Common myeloid progenitor, CD34-positive (primary cell): Measurements from ENCODE around the gene ELK4.

Source experiments
- CTCF ChIA-PET: fragments of 350-600 bp; sonication (Branson Sonifier 250); formaldehyde crosslinking; loops from one replicate; lab custom pipeline; 2021; ENCODE audit warnings: antibody characterized with exemption; lab: Charles Lee
- POLR2A ChIA-PET: fragments of 350-600 bp; sonication (Branson Sonifier 250); formaldehyde crosslinking; loops from one replicate; lab custom pipeline; 2021; ENCODE audit warnings: antibody characterized with exemption; lab: Charles Lee
- DNase-seq, 3 donors: peaks; one replicate each; pipeline versions ENCODE4 v3.0.0 to v3.0.0-alpha.2; 2013
- H3K27ac ChIP-seq, 2 experiments: 1 replicate in 1 of 2; 2 replicates in 1 of 2; pipeline ENCODE4 v1.7.0; 2013; ENCODE audit warnings: inconsistent platforms in 2 of 2, low read length in 2 of 2, mild to moderate bottlenecking in 2 of 2, low read depth in 1 of 2, moderate library complexity in 1 of 2; ENCODE audit not compliant: severe bottlenecking in 2 of 2, insufficient read depth in 1 of 2, poor library complexity in 1 of 2
- H3K27me3 ChIP-seq, 5 experiments: replicated peaks in 2 of 5; 1 replicate in 3 of 5; 2 replicates in 2 of 5; pipeline versions ENCODE4 v1.6.1 to v1.7.0; 2013; ENCODE audit warnings: low read length in 4 of 5, mild to moderate bottlenecking in 2 of 5, moderate library complexity in 2 of 5, inconsistent platforms in 1 of 5; ENCODE audit not compliant: insufficient read depth in 5 of 5, control insufficient read depth in 4 of 5
- H3K36me3 ChIP-seq, 4 experiments: 1 replicate in 2 of 4; 2 replicates in 2 of 4; pipeline versions ENCODE4 v1.6.1 to v1.7.0; 2013; ENCODE audit warnings: low read length in 3 of 4, control low read depth in 1 of 4, mild to moderate bottlenecking in 1 of 4; ENCODE audit not compliant: control insufficient read depth in 4 of 4, insufficient read depth in 4 of 4
- H3K4me1 ChIP-seq, 4 experiments: 1 replicate in 3 of 4; 2 replicates in 1 of 4; pipeline versions ENCODE4 v1.6.1 to v1.7.1; 2013; ENCODE audit warnings: low read length in 3 of 4, mild to moderate bottlenecking in 3 of 4, control low read depth in 1 of 4, inconsistent platforms in 1 of 4, moderate library complexity in 1 of 4; ENCODE audit not compliant: control insufficient read depth in 4 of 4, insufficient read depth in 4 of 4; ENCODE audit errors: control extremely low read depth in 1 of 4
- H3K4me3 ChIP-seq, 7 experiments: 1 replicate in 4 of 7; 2 replicates in 3 of 7; pipeline versions ENCODE4 v1.5.1 to v1.7.0; 2013; ENCODE audit warnings: mild to moderate bottlenecking in 7 of 7, low read length in 6 of 7, moderate library complexity in 6 of 7, inconsistent platforms in 2 of 7, low read depth in 2 of 7, control low read depth in 1 of 7; ENCODE audit not compliant: insufficient read depth in 4 of 7, control insufficient read depth in 1 of 7; ENCODE audit errors: extremely low read depth in 1 of 7
- H3K9me3 ChIP-seq, 5 experiments: 1 replicate in 4 of 5; 2 replicates in 1 of 5; pipeline versions ENCODE4 v1.6.1 to v1.7.1; 2013; ENCODE audit warnings: low read length in 4 of 5, mild to moderate bottlenecking in 2 of 5, inconsistent platforms in 1 of 5, low read depth in 1 of 5, moderate library complexity in 1 of 5; ENCODE audit not compliant: control insufficient read depth in 4 of 5, insufficient read depth in 2 of 5; ENCODE audit errors: control extremely low read depth in 1 of 5
- WGBS: methylation state at CpG from one replicate; pipeline ENCODE4 v1.1.5; 2013; ENCODE audit not compliant: insufficient coverage; 5-methylcytosine and 5-hydroxymethylcytosine counted together

ELK4 gene

DNA sequence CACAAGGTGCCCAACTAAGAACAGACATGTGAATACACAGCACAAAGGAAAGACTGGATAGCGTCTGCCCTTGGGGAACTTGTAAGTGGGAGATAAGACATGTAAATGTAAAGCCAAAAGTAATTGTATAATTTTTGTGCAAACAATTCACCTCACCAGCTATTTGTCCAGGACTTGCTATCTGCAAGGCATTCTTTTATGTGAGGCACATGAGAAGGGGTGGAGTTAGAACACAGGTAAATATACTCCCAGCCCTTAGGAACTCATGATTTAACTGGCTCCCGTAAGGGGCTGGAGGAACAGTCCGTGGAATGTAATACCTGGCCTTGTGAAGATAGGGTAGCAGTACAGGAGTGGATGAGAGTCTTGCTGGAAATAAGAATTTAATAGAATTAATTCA is 66.0 kb downstream of the ELK4 start:
- ChIA-PET POLR2A (no interaction called here), CTCF (no interaction called here)
- DNase-seq = no peak
- Histone ChIP-seq H3K9me3 (peaks cover 0 to 14% (median 4%) of the 10 kb centered on the region in 5 experiments), H3K4me1 (peaks cover 0 to 9% (median 4%) of the 10 kb centered on the region in 4 experiments), H3K4me3 (no peak overlapping the region), H3K27ac (no peak overlapping the region), H3K36me3 (no peaks in the 10 kb centered on the region), H3K27me3 (peaks cover 2 to 58% (median 33%) of the 10 kb centered on the region in 5 experiments)
- WGBS = 94% methylated on average over 2 of the region's 3 CpGs

DNA sequence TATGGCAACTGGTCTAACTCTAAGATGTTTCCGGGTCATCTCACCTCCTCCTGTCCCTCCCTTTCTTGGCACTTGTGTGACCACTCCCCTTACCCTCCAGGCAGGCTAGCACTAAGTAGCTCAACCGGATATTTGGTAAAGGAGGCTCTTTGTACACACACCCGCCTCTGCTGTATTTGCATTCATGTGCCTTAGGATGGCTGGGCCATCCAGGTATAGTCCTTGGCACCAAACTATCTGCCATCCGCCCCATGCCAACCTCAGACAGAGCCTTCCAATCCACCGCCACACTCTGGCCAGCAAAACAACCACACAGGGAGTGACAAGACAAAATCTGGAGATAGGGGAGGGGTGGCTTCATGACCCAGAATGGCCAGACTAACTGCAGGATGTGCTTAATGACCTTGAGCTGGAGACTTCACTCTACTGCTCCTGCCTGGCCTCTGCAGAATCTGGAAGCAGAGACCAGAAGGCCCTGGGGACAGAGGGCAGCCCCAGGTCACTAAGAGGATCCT is 67.8 kb downstream of the ELK4 start:
- DNase-seq = no peak
- WGBS = 83% methylated on average over 3 of the region's 5 CpGs
- Histone ChIP-seq H3K36me3 (no peaks in the 10 kb centered on the region), H3K27me3 (peaks cover 2 to 42% (median 24%) of the 10 kb centered on the region in 5 experiments), H3K27ac (no peak overlapping the region), H3K4me3 (no peak overlapping the region), H3K4me1 (peaks cover 0 to 7% (median 3%) of the 10 kb centered on the region in 4 experiments), H3K9me3 (peaks cover 0 to 14% (median 4%) of the 10 kb centered on the region in 5 experiments)
- POLR2A ChIA-PET = interaction anchor here (1.1 kb wide), 1 partner anchor 10 kb away, joined by 3 read pairs; no protein-coding TSS in a partner anchor
- CTCF ChIA-PET = interaction anchor here (1.1 to 2.0 kb wide), 2 partner anchors 34 to 94 kb away, joined by 3 to 4 read pairs; no protein-coding TSS in a partner anchor

DNA sequence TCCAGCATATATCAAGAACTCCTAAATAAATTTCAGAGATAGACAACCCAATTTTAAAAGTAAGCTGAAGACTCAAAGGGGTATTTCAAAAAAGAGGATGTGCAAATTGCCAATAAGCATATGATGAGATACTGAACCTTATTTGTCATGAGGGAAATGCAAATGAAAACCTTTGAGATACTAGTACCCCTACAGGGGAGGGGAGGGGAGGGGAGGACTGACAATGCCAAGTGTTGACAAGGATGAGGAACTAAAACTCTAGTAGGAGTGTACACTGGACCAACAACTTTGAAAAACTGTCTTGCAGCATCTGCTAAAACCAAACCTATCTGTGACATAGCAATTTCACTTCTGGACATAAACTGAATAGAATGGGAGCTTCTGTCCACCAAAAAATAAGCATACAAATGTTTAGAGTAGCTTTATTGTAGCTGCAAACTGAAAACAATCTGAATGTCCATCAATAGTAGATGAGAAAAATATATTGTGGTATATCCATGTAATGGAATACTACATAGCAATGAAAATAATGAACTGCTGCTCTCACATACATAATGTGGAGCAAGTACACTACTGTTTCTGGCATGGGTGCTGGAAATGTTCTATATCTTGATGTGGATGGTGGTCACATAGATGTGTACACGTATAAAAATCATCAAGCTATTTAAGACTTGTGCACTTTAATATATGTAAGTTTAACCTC is 70.2 kb downstream of the ELK4 start:
- H3K36me3 ChIP-seq = no peaks in the 10 kb centered on the region
- H3K4me3 ChIP-seq = no peak overlapping the region
- ChIA-PET POLR2A (interaction anchor here (0.7 kb wide), 1 partner anchor 152 kb away, joined by 4 read pairs; no protein-coding TSS in a partner anchor), CTCF (interaction anchor here (0.7 to 1.7 kb wide), 7 partner anchors 8 to 944 kb away, joined by 3 to 6 read pairs (median 3); no protein-coding TSS in a partner anchor)
- no peak overlapping the region for H3K27ac ChIP-seq
- no CpG with 5 or more reads among the region's 1 CpG for WGBS
- H3K4me1 ChIP-seq = no peaks in the 10 kb centered on the region
- no peak for DNase-seq
- H3K9me3 ChIP-seq = peaks cover 0 to 14% (median 4%) of the 10 kb centered on the region in 5 experiments
- peaks cover 2 to 20% (median 8%) of the 10 kb centered on the region in 5 experiments for H3K27me3 ChIP-seq
